DOHH2 (cell line): ENCODE measurements around the gene SMG6.
A peak's percentile ranks its signal among the peaks of the same experiment; 100 is the strongest.

Experiments used
- H3F3A ChIP-seq: fragments of 200-600 bp; sonication (generic), shearing (Covaris generic); 2 replicates; pipeline ENCODE4 v1.6.0; 2016; ENCODE audit warnings: antibody characterized with exemption, mild to moderate bottlenecking; ENCODE audit not compliant: control insufficient read depth, insufficient read depth
- H3K27ac ChIP-seq: fragments of 200-600 bp; sonication (generic); 2 replicates; pipeline ENCODE4 v1.5.1; 2014; ENCODE audit warnings: low read depth, mild to moderate bottlenecking, low read length, moderate library complexity
- H3K27me3 ChIP-seq: fragments of 200-600 bp; sonication (generic); 2 replicates; pipeline ENCODE4 v1.6.1; 2014; ENCODE audit warnings: mild to moderate bottlenecking, low read length, mixed read lengths; ENCODE audit not compliant: control insufficient read depth
- H3K36me3 ChIP-seq: fragments of 200-600 bp; sonication (generic); 2 replicates; pipeline ENCODE4 v1.6.1; 2014; ENCODE audit warnings: mild to moderate bottlenecking, low read length, moderate library complexity, mixed read lengths; ENCODE audit not compliant: control insufficient read depth
- H3K4me1 ChIP-seq: fragments of 200-600 bp; sonication (generic); 2 replicates; pipeline ENCODE4 v1.6.1; 2014; ENCODE audit warnings: mild to moderate bottlenecking, low read length, mixed read lengths; ENCODE audit not compliant: control insufficient read depth
- H3K4me2 ChIP-seq: fragments of 200-600 bp; sonication (generic); 2 replicates; pipeline ENCODE4 v1.6.0; 2014; ENCODE audit warnings: mild to moderate bottlenecking, low read length, moderate library complexity
- H3K4me3 ChIP-seq: fragments of 200-600 bp; sonication (generic); 2 replicates; pipeline ENCODE4 v1.5.1; 2014; ENCODE audit warnings: mild to moderate bottlenecking, low read length, mixed read lengths
- H3K79me2 ChIP-seq: fragments of 200-600 bp; sonication (generic); 2 replicates; pipeline ENCODE4 v1.6.1; 2014; ENCODE audit warnings: mild to moderate bottlenecking, low read length, mixed read lengths; ENCODE audit not compliant: control insufficient read depth
- H3K9me2 ChIP-seq: fragments of 200-600 bp; sonication (generic); replicated peaks from 2 replicates; pipeline ENCODE4 v1.6.1; 2014; ENCODE audit warnings: mild to moderate bottlenecking, low read length, mixed read lengths; ENCODE audit not compliant: control insufficient read depth
- H3K9me3 ChIP-seq: fragments of 200-600 bp; sonication (generic); 2 replicates; pipeline ENCODE4 v1.6.1; 2014; ENCODE audit warnings: antibody characterized with exemption, low read length, mixed read lengths; ENCODE audit not compliant: control insufficient read depth, insufficient read depth
- H4K20me1 ChIP-seq: fragments of 200-600 bp; sonication (generic); 2 replicates; pipeline ENCODE4 v1.6.0; 2014; ENCODE audit warnings: low read depth, mild to moderate bottlenecking, antibody characterized with exemption, low read length, moderate library complexity; ENCODE audit not compliant: control insufficient read depth, insufficient read depth
- CTCF ChIP-seq: fragments of 200-600 bp; sonication (generic); IDR thresholded peaks from one replicate; pipeline ENCODE4 v1.5.1; 2014; ENCODE audit warnings: antibody characterized with exemption, mild to moderate bottlenecking, low read depth, low read length; ENCODE audit not compliant: poor library complexity, severe bottlenecking
- EZH2phosphoT487 ChIP-seq: fragments of 200-600 bp; sonication (generic); IDR thresholded peaks from 2 replicates; pipeline ENCODE4 v1.6.1; 2017; ENCODE audit warnings: borderline replicate concordance, mild to moderate bottlenecking, antibody characterized with exemption, low read length, moderate library complexity, mixed read lengths

SMG6 gene

GRCh38 chr17:2029911-2030778, 273.4 kb downstream of the SMG6 start, which contains the start of gene DPH1:
DPH1 (plus strand) TSS chr17:2030153; CDS start chr17:2030170, 17 bp downstream.
- Histone ChIP-seq H3K27ac (peak within 1 kb of the TSS; percentile 49), H3K4me3 (peak within 1 kb of the TSS; percentile 88), H4K20me1 (no peaks in the 10 kb centered on the region), H3K4me1 (peaks cover 30% of the 10 kb centered on the region), H3K36me3 (peaks cover 7% of the 10 kb centered on the region; the same call in 1 of the 2 replicates), H3K9me3 (no peaks in the 10 kb centered on the region), H3K79me2 (peaks cover 19% of the 10 kb centered on the region), H3K9me2 (no peaks in the 10 kb centered on the region), H3F3A (no peaks in the 10 kb centered on the region), H3K27me3 (peaks cover 23% of the 10 kb centered on the region), H3K4me2 (peak within 1 kb of the TSS; percentile 78)
- TF ChIP-seq EZH2phosphoT487 (no peak), CTCF (no peak)

- no peak overlapping the region for H3K4me2 ChIP-seq
- H3K4me3 ChIP-seq = no peak overlapping the region
Measured at GRCh38 chr17:2028737-2029136, 274.8 kb downstream of the SMG6 start.

GRCh38 chr17:2028234-2028614, 275.4 kb downstream of the SMG6 start:
- Histone ChIP-seq H3K27ac (no peak overlapping the region), H3K9me3 (no peaks in the 10 kb centered on the region), H3K4me1 (peaks cover 20% of the 10 kb centered on the region), H3K36me3 (no peaks in the 10 kb centered on the region), H3K4me2 (no peak overlapping the region), H4K20me1 (no peaks in the 10 kb centered on the region), H3K79me2 (peaks cover 19% of the 10 kb centered on the region), H3K4me3 (no peak overlapping the region), H3F3A (no peaks in the 10 kb centered on the region), H3K27me3 (peaks cover 37% of the 10 kb centered on the region), H3K9me2 (no peaks in the 10 kb centered on the region)
- TF ChIP-seq CTCF (no peak), EZH2phosphoT487 (no peak)

More at GRCh38 chr17:2028737-2029136, 274.8 kb downstream of the SMG6 start:
- no peaks in the 10 kb centered on the region for H3K9me2 ChIP-seq
- no peaks in the 10 kb centered on the region for H4K20me1 ChIP-seq
- H3K27ac ChIP-seq = no peak overlapping the region
- peaks cover 24% of the 10 kb centered on the region for H3K4me1 ChIP-seq
- H3K27me3 ChIP-seq = peaks cover 35% of the 10 kb centered on the region
- TF ChIP-seq CTCF (no peak), EZH2phosphoT487 (no peak)
- peaks cover 19% of the 10 kb centered on the region for H3K79me2 ChIP-seq
- peaks cover 4% of the 10 kb centered on the region; the same call in 1 of the 2 replicates for H3K36me3 ChIP-seq
- H3F3A ChIP-seq = no peaks in the 10 kb centered on the region
- no peaks in the 10 kb centered on the region for H3K9me3 ChIP-seq
